ENCODE results near the gene OR4C45.
A peak's percentile ranks its signal among the peaks of the same experiment; 100 is the strongest.
"Not testable (repeated sequence)": the region's sequence is repeated elsewhere in the genome, so short reads cannot be mapped to it uniquely, and the experiment has no call there.

OR4C45 gene

GRCh38 chr11:50032574-50032973 lies at the start of gene OR4C45:
Gene OR4C45, plus strand, starts transcription at chr11:50032874.
- DNase-seq, result no peak

GRCh38 chr11:49995565-49995964 lies 37.1 kb upstream of the OR4C45 start:
- peak; percentile 16 for DNase-seq

GRCh38 chr11:50030193-50030592 lies 2.5 kb upstream of the OR4C45 start:
- no peak for DNase-seq

GRCh38 chr11:50036239-50036638 lies 3.6 kb downstream of the OR4C45 start:
- DNase-seq, result not testable (repeated sequence)

GRCh38 chr11:50037251-50037650 lies 4.6 kb downstream of the OR4C45 start:
- DNase-seq, result no peak

GRCh38 chr11:50044647-50045046 lies 12.0 kb downstream of the OR4C45 start:
- no peak for DNase-seq

GRCh38 chr11:50063056-50063455 lies 30.4 kb downstream of the OR4C45 start:
- not testable (repeated sequence) for DNase-seq

GRCh38 chr11:50070389-50070788 lies 37.7 kb downstream of the OR4C45 start:
- no peak for DNase-seq

- no peak for DNase-seq
Observed at GRCh38 chr11:50071584-50072225, 39.0 kb downstream of the OR4C45 start.

- DNase-seq, result no peak
Observed at GRCh38 chr11:50072226-50073112, 39.8 kb downstream of the OR4C45 start.

GRCh38 chr11:50073113-50074105 lies 40.7 kb downstream of the OR4C45 start:
- DNase-seq, result no peak

- DNase-seq, result no peak
Observed at GRCh38 chr11:50074161-50074560, 41.5 kb downstream of the OR4C45 start.

- DNase-seq, result no peak
Observed at GRCh38 chr11:50075856-50076255, 43.2 kb downstream of the OR4C45 start.

- no peak for DNase-seq
Observed at GRCh38 chr11:50077526-50077925, 44.9 kb downstream of the OR4C45 start.

- no peak for DNase-seq
Observed at GRCh38 chr11:50078001-50078400, 45.3 kb downstream of the OR4C45 start.

GRCh38 chr11:50078946-50079345 lies 46.3 kb downstream of the OR4C45 start:
- not testable (repeated sequence) for DNase-seq

GRCh38 chr11:50080256-50080655 lies 47.6 kb downstream of the OR4C45 start:
- DNase-seq, result no peak
